ENCODE results near the gene RBM44. TPM values are rescaled to one million over a fixed set of nuclear protein-coding genes. Genes with fewer than 3 reads are reported as not detected.

RBM44 gene
- total RNA-seq, 1 donor: 0.43 TPM

GRCh38 chr2:237857791-237858190 is 59.2 kb downstream of the RBM44 start:
- no peak for TF ChIP-seq CTCF (IDR thresholded peaks at IDR 0.05; ENCODE audit: insufficient read depth, low read depth, low read length)
- DNase-seq (ENCODE audit: low read depth): no peak
- no peak overlapping the region for H3K4me3 ChIP-seq (ENCODE audit: low read depth, low read length)

- peak overlapping the region; percentile 46 for H3K4me3 ChIP-seq (ENCODE audit: low read depth, low read length)
- DNase-seq (ENCODE audit: low read depth): peak; percentile 87
- TF ChIP-seq CTCF (IDR thresholded peaks at IDR 0.05; ENCODE audit: insufficient read depth, low read depth, low read length): peak; percentile 92
These were observed 59.9 kb downstream of the RBM44 start for GRCh38 chr2:237858294-237859081.

- DNase-seq (ENCODE audit: low read depth): no peak
- peak overlapping the region; percentile 46 for H3K4me3 ChIP-seq (ENCODE audit: low read depth, low read length)
- no peak for TF ChIP-seq CTCF (IDR thresholded peaks at IDR 0.05; ENCODE audit: insufficient read depth, low read depth, low read length)
These were observed 60.5 kb downstream of the RBM44 start for GRCh38 chr2:237859082-237859433.

- TF ChIP-seq CTCF (IDR thresholded peaks at IDR 0.05; ENCODE audit: insufficient read depth, low read depth, low read length): no peak
- no peak for DNase-seq (ENCODE audit: low read depth)
- peak within 1 kb of the TSS; percentile 54 for H3K4me3 ChIP-seq (ENCODE audit: low read depth, low read length)
These were observed 61.1 kb downstream of the RBM44 start, which contains the start of gene RAMP1 for GRCh38 chr2:237859533-237860272. Gene RAMP1, plus strand, starts transcription at chr2:237859623. Its CDS starts 53 bp downstream, at chr2:237859676.

GRCh38 chr2:237860273-237860935 is 61.8 kb downstream of the RBM44 start:
- peak overlapping the region; percentile 54 for H3K4me3 ChIP-seq (ENCODE audit: low read depth, low read length)
- no peak for TF ChIP-seq CTCF (IDR thresholded peaks at IDR 0.05; ENCODE audit: insufficient read depth, low read depth, low read length)
- no peak for DNase-seq (ENCODE audit: low read depth)

- no peak overlapping the region for H3K4me3 ChIP-seq (ENCODE audit: low read depth, low read length)
- no peak for DNase-seq (ENCODE audit: low read depth)
- no peak for TF ChIP-seq CTCF (IDR thresholded peaks at IDR 0.05; ENCODE audit: insufficient read depth, low read depth, low read length)
These were observed 63.4 kb downstream of the RBM44 start for GRCh38 chr2:237861875-237862527.

All from fibroblast of villous mesenchyme (primary cell).